GM12872 (cell line): ENCODE measurements around the gene LPO.

Experiments
- CTCF ChIP-seq: IDR thresholded peaks from 3 replicates; pipeline ENCODE4 v1.5.1; 2011; ENCODE audit warnings: low read depth, mild to moderate bottlenecking, low read length, moderate library complexity; ENCODE audit not compliant: insufficient read depth

The LPO gene

GRCh38 chr17:58263773-58264172 is 25.4 kb downstream of the LPO start:
- no peak for TF ChIP-seq CTCF

GRCh38 chr17:58264407-58265103 is 26.2 kb downstream of the LPO start:
- no peak for TF ChIP-seq CTCF

- no peak for TF ChIP-seq CTCF
Observed at GRCh38 chr17:58265271-58265670, 26.9 kb downstream of the LPO start.

GRCh38 chr17:58265902-58266875 is 27.8 kb downstream of the LPO start:
- no peak for TF ChIP-seq CTCF

GRCh38 chr17:58267347-58268324 is 29.3 kb downstream of the LPO start:
- no peak for TF ChIP-seq CTCF

- TF ChIP-seq CTCF, result no peak
Observed at GRCh38 chr17:58268326-58268725, 29.9 kb downstream of the LPO start.
